ENCODE results near the gene ANHX.

DNA sequence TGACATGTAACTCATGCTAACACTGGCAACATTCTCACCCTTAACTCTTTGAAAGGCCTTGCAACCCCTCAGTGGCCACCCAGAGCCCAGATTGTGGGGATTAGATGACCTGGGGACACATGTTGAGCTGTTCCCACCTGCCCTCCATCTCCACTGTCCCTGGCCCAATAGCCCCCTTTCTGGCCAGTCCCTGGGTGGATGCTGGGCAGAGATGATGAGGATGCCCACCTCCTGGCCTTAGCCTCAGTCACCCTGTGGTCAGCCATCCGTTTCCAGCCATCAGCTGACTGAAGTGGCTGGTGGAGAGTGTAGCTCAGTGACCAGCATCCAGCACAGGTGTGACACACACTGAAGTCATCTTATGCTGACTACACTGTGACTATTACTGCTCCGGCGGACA lies 4.7 kb downstream of the ANHX start:
- TF ChIP-seq GABPA (IDR thresholded peaks at IDR 0.05; ENCODE audit: low read depth): no peak
- TF ChIP-seq CTCF (IDR thresholded peaks at IDR 0.05; ENCODE audit: insufficient read depth, low read length): no peak
- no peak for TF ChIP-seq POLR2AphosphoS5 (IDR thresholded peaks at IDR 0.05; ENCODE audit: low read depth)

Measured in HL-60 (cell line).